GM19351 (cell line): ENCODE results near the gene ATL2.
A peak's percentile ranks its signal among the peaks of the same experiment; 100 is the strongest.
"Not testable (repeated sequence)": the region's sequence is repeated elsewhere in the genome, so short reads cannot be mapped to it uniquely, and the experiment has no call there.

Experiments used
- ATAC-seq: cut with Tn5 transposase; IDR thresholded peaks from one replicate; pipeline ENCODE4 v1.9.1; 2021; ENCODE audit warnings: mild to moderate bottlenecking, moderate library complexity; ENCODE audit not compliant: unreplicated experiment

Gene ATL2

DNA sequence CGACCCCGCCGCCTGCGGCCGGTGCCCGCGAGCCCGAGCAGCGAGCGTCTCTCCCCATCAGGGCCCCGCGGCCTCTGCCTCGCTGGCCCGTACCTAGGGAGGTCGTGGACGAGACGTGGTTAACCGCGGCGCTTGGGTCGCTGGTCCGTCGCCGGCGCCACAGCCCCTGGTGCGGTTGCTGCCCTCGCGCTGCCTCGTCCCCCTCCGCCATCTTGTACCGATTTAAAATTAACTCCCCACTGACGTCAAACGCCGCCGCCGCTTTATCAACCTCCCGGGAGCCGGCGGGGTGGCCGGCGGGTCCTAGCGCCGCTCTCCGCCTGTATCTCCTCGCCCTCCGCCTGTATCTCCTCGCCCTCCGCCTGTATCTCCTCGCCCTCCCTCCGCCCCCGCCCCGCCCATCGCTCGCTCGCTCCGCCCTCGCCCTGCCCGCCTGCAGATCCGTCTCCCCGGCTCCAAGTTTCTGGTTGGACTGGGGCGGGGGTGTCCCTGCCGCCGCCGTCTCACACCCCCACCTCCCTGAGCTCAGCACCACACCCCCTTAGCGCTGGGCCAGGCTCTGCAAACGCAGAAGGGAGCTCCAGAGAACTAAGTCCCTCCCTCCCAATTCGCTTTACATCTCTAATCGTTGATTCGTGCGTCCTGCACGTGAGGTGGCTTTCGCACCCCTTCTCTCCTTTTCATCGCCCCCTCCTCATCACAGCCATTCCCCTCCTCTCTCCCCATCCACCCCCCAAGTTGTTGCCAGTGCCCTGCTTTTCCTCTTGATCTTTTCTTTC is at the start of gene ATL2:
TSS of gene ATL2 (minus strand) at position 224 of the 779 bp plus-strand sequence. CDS start at position 211, 13 bp downstream.
- ATAC-seq: peak; percentile 80

GRCh38 chr2:38423763-38424162 is 46.7 kb upstream of the ATL2 start:
- no peak for ATAC-seq

GRCh38 chr2:38421274-38422056 is 44.4 kb upstream of the ATL2 start:
- ATAC-seq: no peak

- no peak for ATAC-seq
Measured at GRCh38 chr2:38419499-38419898, 42.4 kb upstream of the ATL2 start.

DNA sequence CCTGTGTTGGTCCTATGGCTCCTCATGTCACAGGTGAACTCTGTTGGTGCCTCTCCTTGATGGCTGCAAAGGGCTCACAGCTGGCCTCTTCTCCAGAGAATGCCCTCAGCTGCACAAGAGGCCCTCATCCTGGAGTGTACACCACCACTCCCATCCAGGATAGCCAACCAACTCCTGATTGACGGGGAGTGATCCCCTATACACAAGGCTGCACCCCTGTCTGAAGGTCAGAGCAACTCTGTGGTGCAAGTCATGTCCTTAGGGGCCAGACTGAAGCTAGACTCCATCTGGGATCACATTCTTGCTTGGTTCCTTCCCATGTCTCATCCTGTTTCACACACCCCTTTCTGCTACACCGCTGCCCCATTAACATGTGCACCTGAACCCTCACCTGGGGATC is 41.7 kb upstream of the ATL2 start:
- ATAC-seq: no peak

GRCh38 chr2:38417745-38418689 is 40.9 kb upstream of the ATL2 start:
- no peak for ATAC-seq

DNA sequence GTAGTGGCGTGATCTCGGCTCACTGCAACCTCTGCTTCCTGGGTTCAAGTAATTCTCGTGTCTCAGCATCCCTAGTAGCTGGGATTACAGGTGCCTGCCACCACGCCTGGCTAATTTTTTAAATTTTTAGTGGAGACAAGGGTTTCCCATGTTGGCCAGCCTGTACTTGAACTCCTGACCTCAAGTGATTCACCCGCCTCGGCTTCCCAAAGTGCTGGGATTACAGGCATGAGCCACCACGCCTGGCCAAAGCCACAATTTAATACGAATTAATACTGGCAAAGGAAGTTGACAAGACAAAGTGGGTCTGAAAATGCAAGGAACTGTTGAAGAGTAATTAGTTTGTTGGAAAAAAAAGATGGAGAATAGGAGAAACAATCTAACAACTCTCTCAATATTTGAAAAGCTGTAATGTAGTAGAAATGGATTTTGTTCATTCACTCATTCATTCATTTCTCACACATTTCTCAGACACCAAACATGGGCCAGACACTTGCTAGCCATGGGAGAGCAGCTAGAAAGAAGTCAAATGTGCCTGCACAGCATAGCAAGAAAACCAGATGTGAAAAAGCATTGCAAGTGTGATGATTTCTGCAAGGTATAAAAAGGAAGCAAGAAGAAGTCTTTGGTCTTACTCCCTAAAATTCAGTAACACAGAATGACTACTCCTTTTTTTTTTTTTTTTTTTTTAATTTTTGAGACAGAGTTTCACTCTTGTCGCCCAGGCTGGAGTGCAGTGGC is 39.4 kb upstream of the ATL2 start:
- ATAC-seq: no peak

- ATAC-seq: no peak
Measured at GRCh38 chr2:38415728-38416291, 38.7 kb upstream of the ATL2 start.

- no peak for ATAC-seq
Measured at GRCh38 chr2:38415023-38415422, 38.0 kb upstream of the ATL2 start.

- ATAC-seq: not testable (repeated sequence)
Measured at GRCh38 chr2:38412235-38412871, 35.3 kb upstream of the ATL2 start.

DNA sequence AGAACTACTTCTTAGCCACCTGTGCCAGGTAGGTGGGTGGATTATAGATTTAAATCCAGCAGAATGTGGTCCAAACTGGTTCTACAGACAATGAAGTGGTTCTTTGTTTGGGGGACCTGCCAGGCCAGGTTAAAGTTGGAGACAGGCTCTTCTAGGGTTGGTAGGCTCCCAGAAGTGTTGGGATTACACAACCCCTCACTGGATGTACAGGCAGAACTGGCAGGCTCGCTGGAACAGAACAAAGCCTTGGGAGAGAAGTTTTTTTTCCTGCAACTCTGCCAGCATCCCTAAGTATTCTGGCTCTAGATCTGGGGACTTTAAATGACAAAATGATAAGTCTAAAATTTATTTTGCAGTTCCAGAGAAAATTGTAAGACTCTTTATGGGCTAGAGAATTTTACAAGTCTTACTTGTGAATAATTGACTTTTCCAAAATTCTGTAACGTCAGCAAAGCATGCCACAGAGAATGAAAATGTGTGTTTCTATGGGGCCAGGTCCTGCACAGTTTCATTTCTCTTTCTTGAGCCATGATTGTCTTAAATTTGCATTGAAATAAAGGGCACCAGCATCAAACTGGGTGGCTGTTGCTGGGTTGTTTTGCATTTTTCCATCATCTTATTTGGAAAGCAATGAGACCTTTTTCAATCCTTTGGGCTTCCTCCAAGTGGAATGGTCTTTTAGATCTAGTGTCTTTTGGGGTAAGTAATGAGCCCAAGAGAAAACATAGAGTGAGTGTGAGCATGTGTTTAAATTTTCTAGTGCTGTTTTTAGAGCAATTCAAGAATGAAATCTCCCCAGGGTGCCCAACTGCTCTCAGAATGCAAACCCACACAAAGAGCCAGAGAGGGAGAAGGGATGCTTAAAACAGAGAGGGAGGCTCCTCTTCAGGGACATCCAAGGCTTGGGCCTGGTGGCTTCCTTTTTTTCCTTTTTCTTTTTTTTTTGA is 32.4 kb upstream of the ATL2 start:
- peak; percentile 75 for ATAC-seq

GRCh38 chr2:38407111-38407682 is 30.1 kb upstream of the ATL2 start:
- no peak for ATAC-seq

DNA sequence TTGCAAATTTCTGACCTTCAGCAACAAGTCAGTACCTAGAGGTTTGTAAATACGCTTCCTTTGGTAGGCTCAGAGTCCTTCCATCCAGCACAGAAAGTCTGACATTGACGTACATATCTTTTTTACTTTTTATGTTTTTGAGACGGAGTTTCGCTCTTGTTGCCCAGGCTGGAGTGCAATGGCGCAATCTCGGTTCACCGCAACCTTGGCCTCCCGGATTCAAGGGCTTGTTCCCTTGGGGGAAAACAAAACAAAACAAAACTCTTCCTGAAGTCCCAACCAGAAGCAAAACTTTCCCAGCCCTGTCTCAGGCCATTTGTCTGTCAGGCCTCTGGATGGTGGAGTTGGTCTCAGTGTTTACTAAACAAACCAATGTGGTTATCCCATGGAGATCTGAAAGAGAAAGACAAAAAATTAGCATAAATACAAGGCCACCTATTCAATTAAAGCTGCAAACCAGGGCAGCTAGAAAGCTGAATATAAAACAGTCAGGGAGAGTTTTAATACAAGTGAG is 29.6 kb upstream of the ATL2 start:
- ATAC-seq: no peak

GRCh38 chr2:38405917-38406596 is 29.0 kb upstream of the ATL2 start:
- ATAC-seq: no peak

DNA sequence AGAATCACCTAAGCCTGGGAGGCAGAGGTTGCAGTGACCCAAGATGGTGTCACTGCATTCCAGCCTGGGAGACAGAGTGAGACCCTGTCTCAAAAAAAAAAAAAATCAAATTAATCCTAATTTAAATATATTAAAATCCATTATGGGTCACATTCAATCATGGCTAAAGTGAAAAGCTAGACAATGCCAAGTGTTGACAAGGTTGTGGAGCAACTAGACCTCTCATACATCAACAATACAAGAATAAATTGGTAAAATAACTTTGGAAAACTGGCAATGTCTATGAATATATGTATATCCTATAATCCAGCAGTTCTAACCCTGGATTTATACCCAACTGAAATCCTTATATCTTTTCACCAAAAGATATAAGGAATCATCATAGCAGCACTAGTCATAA is 23.4 kb upstream of the ATL2 start:
- ATAC-seq: no peak

- ATAC-seq: no peak
Measured at GRCh38 chr2:38398739-38399138, 21.7 kb upstream of the ATL2 start.

GRCh38 chr2:38394903-38395341 is 17.8 kb upstream of the ATL2 start:
- ATAC-seq: no peak
